Measurements from ENCODE around the gene CDH4. TPM values are rescaled to one million over a fixed set of nuclear protein-coding genes. Genes with fewer than 3 reads are reported as not detected.

The CDH4 gene
- total RNA-seq, 4 donors from 2014 or later: 0.13 to 0.38 (median 0.21) TPM; not detected in 1

- H3K27me3 ChIP-seq: no peaks in the 10 kb centered on the region
- DNase-seq: no peak
- H3K4me3 ChIP-seq: no peak overlapping the region
- H3K36me3 ChIP-seq: no peaks in the 10 kb centered on the region
- H3K27ac ChIP-seq: no peak overlapping the region
- no peaks in the 10 kb centered on the region for H3K9me3 ChIP-seq
- TF ChIP-seq POLR2A (IDR thresholded peaks at IDR 0.05) (no peak), CTCF (IDR thresholded peaks at IDR 0.05) (no peak)
- H3K4me1 ChIP-seq: no peaks in the 10 kb centered on the region
- intact Hi-C loops (cut with DNase I): no loop called here
- WGBS, 2 donors: 69 to 76% methylated on average over 2 to 4 of the region's 7 CpGs
These were observed 561.7 kb downstream of the CDH4 start for GRCh38 chr20:61813791-61814190.

- no peak overlapping the region for H3K4me3 ChIP-seq
- H3K36me3 ChIP-seq: no peaks in the 10 kb centered on the region
- no peak overlapping the region for H3K27ac ChIP-seq
- no peak for DNase-seq
- no peaks in the 10 kb centered on the region for H3K27me3 ChIP-seq
- no peaks in the 10 kb centered on the region for H3K4me1 ChIP-seq
- WGBS, 2 donors: 85 to 98% methylated on average over 5 to 6 of the region's 11 CpGs
- no peak for TF ChIP-seq POLR2A (IDR thresholded peaks at IDR 0.05)
- no peak for TF ChIP-seq CTCF (IDR thresholded peaks at IDR 0.05)
- no peaks in the 10 kb centered on the region for H3K9me3 ChIP-seq
- intact Hi-C loops (cut with DNase I): no loop called here
These were observed 562.2 kb downstream of the CDH4 start for GRCh38 chr20:61814244-61814643.

DNA sequence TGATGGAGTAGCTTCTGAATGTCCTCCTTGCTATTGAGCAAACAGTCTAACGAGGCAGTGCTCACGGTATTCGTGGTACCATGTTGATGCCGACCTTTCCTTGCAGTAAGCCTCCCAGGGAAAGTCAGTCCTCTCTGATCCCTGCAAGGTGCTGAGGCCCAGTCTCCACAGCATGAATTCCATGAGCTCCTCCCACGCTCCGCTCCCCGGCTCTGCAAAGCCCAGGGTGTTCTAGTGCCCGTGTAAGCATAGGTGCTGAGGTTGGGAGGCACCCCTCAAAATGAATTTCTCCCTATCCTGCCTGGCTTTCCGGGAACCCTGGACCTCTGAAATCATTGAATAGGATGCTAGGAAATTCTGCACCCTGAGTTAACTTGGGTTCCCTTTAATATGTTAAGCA, 562.7 kb downstream of the CDH4 start:
- H3K4me1 ChIP-seq: no peaks in the 10 kb centered on the region
- no peaks in the 10 kb centered on the region for H3K9me3 ChIP-seq
- H3K36me3 ChIP-seq: no peaks in the 10 kb centered on the region
- WGBS, 2 donors: 81% methylated on average over 6 of the region's 9 CpGs; no CpG with 5 or more reads in 1 of the 2 donors
- no peaks in the 10 kb centered on the region for H3K27me3 ChIP-seq
- intact Hi-C loops (cut with DNase I): no loop called here
- no peak for DNase-seq
- no peak overlapping the region for H3K27ac ChIP-seq
- no peak overlapping the region for H3K4me3 ChIP-seq
- no peak for TF ChIP-seq CTCF (IDR thresholded peaks at IDR 0.05)
- TF ChIP-seq POLR2A (IDR thresholded peaks at IDR 0.05): no peak

DNA sequence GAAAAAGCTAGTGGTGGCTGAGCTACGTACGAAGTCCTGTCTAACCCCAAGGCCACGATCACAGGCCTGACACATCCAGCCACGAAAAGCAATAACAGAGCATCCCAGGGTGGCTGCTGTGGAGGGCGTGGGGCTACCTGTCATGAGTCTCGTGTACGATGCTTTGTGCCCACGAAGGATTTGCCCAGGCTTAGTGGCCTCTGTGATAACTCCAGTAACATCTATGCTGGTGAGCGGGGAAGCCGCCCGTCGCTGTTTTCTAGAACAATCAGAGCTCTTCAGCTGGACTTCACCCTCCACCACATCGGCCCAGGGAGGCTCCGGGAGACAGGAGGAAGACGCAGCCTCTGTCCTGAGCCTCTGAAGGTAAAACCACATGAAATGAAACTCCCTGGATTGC, 563.1 kb downstream of the CDH4 start:
- Histone ChIP-seq H3K4me3 (no peak overlapping the region), H3K9me3 (no peaks in the 10 kb centered on the region)
- 88% methylated on average over 9 of the region's 15 CpGs; no CpG with 5 or more reads in 1 of the 2 donors for WGBS, 2 donors

DNA sequence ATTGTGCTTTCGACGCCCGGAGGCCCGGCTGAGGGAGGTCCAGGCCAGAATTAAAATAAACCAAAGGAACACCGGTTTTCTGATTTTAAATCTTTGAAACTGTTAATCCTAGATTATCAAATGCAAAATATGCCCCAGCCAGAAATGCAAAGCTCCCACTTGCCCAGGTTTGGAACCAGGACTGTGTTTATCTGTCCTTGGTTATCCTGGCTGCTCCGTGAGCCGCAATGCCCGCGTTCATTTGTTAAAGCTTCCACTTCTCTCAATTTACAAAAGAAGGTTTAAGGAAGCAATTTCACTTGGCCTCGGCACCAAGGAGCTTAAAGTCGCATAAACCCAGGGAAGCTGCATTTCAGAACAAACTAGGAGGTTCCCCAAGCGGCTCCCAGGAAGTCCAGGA, 563.6 kb downstream of the CDH4 start:
- TF ChIP-seq POLR2A (IDR thresholded peaks at IDR 0.05) (no peak), CTCF (IDR thresholded peaks at IDR 0.05) (no peak)
- Histone ChIP-seq H3K36me3 (no peaks in the 10 kb centered on the region), H3K4me1 (no peaks in the 10 kb centered on the region), H3K9me3 (no peaks in the 10 kb centered on the region), H3K4me3 (no peak overlapping the region), H3K27ac (no peak overlapping the region), H3K27me3 (no peaks in the 10 kb centered on the region)
- no peak for DNase-seq
- intact Hi-C loops (cut with DNase I): no loop called here
- 71 to 78% methylated on average over 8 to 10 of the region's 12 CpGs for WGBS, 2 donors

More for the DNA sequence above, 563.1 kb downstream of the CDH4 start:
- Histone ChIP-seq H3K36me3 (no peaks in the 10 kb centered on the region), H3K4me1 (no peaks in the 10 kb centered on the region), H3K27ac (no peak overlapping the region), H3K27me3 (no peaks in the 10 kb centered on the region)
- no peak for TF ChIP-seq POLR2A (IDR thresholded peaks at IDR 0.05)
- TF ChIP-seq CTCF (IDR thresholded peaks at IDR 0.05): no peak
- intact Hi-C loops (cut with DNase I): no loop called here
- DNase-seq: no peak
